Fibroblast of lung (primary cell): ENCODE measurements around the gene MPL. TPM values are rescaled to one million over a fixed set of nuclear protein-coding genes. Genes with fewer than 3 reads are reported as not detected.

Experiments used
- DNase-seq, 2 donors: peaks; one replicate each; pipeline versions ENCODE4 v3.0.0 to v3.0.0-alpha.2; 2010; ENCODE audit warnings: low read depth in 2 of 2
- H2AFZ ChIP-seq: 2 replicates; pipeline ENCODE4 v1.5.1; 2012; ENCODE audit warnings: low read length, control low read depth, inconsistent platforms
- H3K27ac ChIP-seq: 2 replicates; pipeline ENCODE4 v1.5.1; 2011; ENCODE audit warnings: low read length, control low read depth; ENCODE audit not compliant: insufficient read depth
- H3K27me3 ChIP-seq: 2 replicates; pipeline ENCODE4 v1.5.1; 2011; ENCODE audit warnings: mild to moderate bottlenecking, low read length; ENCODE audit not compliant: control insufficient read depth, insufficient read depth
- H3K36me3 ChIP-seq: 2 replicates; pipeline ENCODE4 v1.5.1; 2011; ENCODE audit warnings: low read length; ENCODE audit not compliant: control insufficient read depth, insufficient read depth
- H3K4me1 ChIP-seq: 2 replicates; pipeline ENCODE4 v1.5.1; 2011; ENCODE audit warnings: low read length; ENCODE audit not compliant: control insufficient read depth, insufficient read depth; ENCODE audit errors: extremely low read depth
- H3K4me2 ChIP-seq: 2 replicates; pipeline ENCODE4 v1.5.1; 2011; ENCODE audit warnings: low read length, control low read depth; ENCODE audit not compliant: insufficient read depth; ENCODE audit errors: extremely low read depth
- H3K4me3 ChIP-seq, 4 experiments: fragments of 200-600 bp in 1 of 4; sonication (generic) in 1 of 4; replicated peaks in 1 of 4; 2 replicates each; pipeline ENCODE4 v1.5.1; 2011 to 2016; ENCODE audit warnings: low read length in 4 of 4, low read depth in 3 of 4, mild to moderate bottlenecking in 3 of 4, control low read depth in 2 of 4, inconsistent platforms in 1 of 4, mixed read lengths in 1 of 4; ENCODE audit not compliant: insufficient read depth in 1 of 4; ENCODE audit errors: control extremely low read depth in 1 of 4
- H3K79me2 ChIP-seq: 2 replicates; pipeline ENCODE4 v1.5.1; 2012; ENCODE audit warnings: mild to moderate bottlenecking, low read length, inconsistent platforms; ENCODE audit not compliant: control insufficient read depth, insufficient read depth
- H3K9ac ChIP-seq: 2 replicates; pipeline ENCODE4 v1.5.1; 2011; ENCODE audit warnings: mild to moderate bottlenecking, low read length, control low read depth; ENCODE audit not compliant: insufficient read depth
- H3K9me3 ChIP-seq: 2 replicates; pipeline ENCODE4 v1.5.1; 2012; ENCODE audit warnings: low read depth, low read length; ENCODE audit not compliant: control insufficient read depth, insufficient read depth
- H4K20me1 ChIP-seq: 2 replicates; pipeline ENCODE4 v1.5.1; 2011; ENCODE audit warnings: low read length; ENCODE audit not compliant: control insufficient read depth, insufficient read depth; ENCODE audit errors: extremely low read depth
- CTCF ChIP-seq, 2 donors: IDR thresholded peaks in 1 of 2; conservative IDR thresholded peaks in 1 of 2; 1 replicate in 1 of 2; 2 replicates in 1 of 2; pipeline ENCODE4 v1.5.1; 2011 to 2012; ENCODE audit warnings: low read length in 2 of 2, control low read depth in 1 of 2, inconsistent platforms in 1 of 2, low read depth in 1 of 2, mild to moderate bottlenecking in 1 of 2
- EZH2 ChIP-seq: IDR thresholded peaks from 2 replicates; pipeline ENCODE4 v1.5.1; 2012; ENCODE audit warnings: low read length, control low read depth, mild to moderate bottlenecking; ENCODE audit errors: missing control alignments
- polyA plus RNA-seq, 2 donors: library from polyadenylated mRNA; depleted of rRNA in 1 of 2; stranded (reverse) in 1 of 2; unstranded in 1 of 2; fragments of >200 nt; gene quantifications; 2 replicates each; pipeline ENCODE4 v1.2.1, GENCODE V29; 2011 to 2012; ENCODE audit warnings: missing spikeins in 1 of 2
- total RNA-seq: library from RNA; depleted of rRNA; stranded (reverse); fragments of >200 nt; gene quantifications from 2 replicates; pipeline ENCODE4 v1.2.1, GENCODE V29; 2014

The MPL gene
- total and polyA plus RNA-seq, 2 donors (not counting 1 experiment from before 2014, with no cell fraction given): not detected

GRCh38 chr1:43345120-43345519, 7.5 kb downstream of the MPL start:
- Histone ChIP-seq H2AFZ (no peak overlapping the region), H3K27me3 (peaks cover 13% of the 10 kb centered on the region), H3K9me3 (no peaks in the 10 kb centered on the region), H3K4me1 (peaks cover under 1% of the 10 kb centered on the region), H3K9ac (no peak overlapping the region), H3K36me3 (no peaks in the 10 kb centered on the region), H3K27ac (no peak overlapping the region), H3K4me2 (no peak overlapping the region), H3K4me3 (no peak overlapping the region), H4K20me1 (no peaks in the 10 kb centered on the region), H3K79me2 (no peaks in the 10 kb centered on the region)
- TF ChIP-seq CTCF (conservative IDR thresholded peaks at IDR 0.05 in 1 of 2, IDR thresholded peaks at IDR 0.05 in 1 of 2; ENCODE audit: low read depth in 1 of 2, low read length in 2 of 2) (no peak), EZH2 (no peak)
- no peak for DNase-seq

GRCh38 chr1:43346636-43347035, 9.0 kb downstream of the MPL start:
- no peak for DNase-seq
- no peaks in the 10 kb centered on the region for H4K20me1 ChIP-seq
- H3K79me2 ChIP-seq: no peaks in the 10 kb centered on the region
- H3K9ac ChIP-seq: no peak overlapping the region
- H3K4me2 ChIP-seq: no peak overlapping the region
- H3K4me1 ChIP-seq: peaks cover 2% of the 10 kb centered on the region
- H3K4me3 ChIP-seq: no peak overlapping the region
- H2AFZ ChIP-seq: no peak overlapping the region
- H3K27me3 ChIP-seq: peaks cover 9% of the 10 kb centered on the region
- no peaks in the 10 kb centered on the region for H3K36me3 ChIP-seq
- no peak overlapping the region for H3K27ac ChIP-seq
- no peaks in the 10 kb centered on the region for H3K9me3 ChIP-seq
- TF ChIP-seq EZH2: no peak

GRCh38 chr1:43348343-43348808, 10.8 kb downstream of the MPL start:
- peak overlapping the region; percentile 66 for H3K4me2 ChIP-seq
- peaks cover 9% of the 10 kb centered on the region for H3K27me3 ChIP-seq
- no peaks in the 10 kb centered on the region for H3K79me2 ChIP-seq
- no peak overlapping the region for H3K9ac ChIP-seq
- H2AFZ ChIP-seq: peak overlapping the region; percentile 45
- H4K20me1 ChIP-seq: no peaks in the 10 kb centered on the region
- H3K9me3 ChIP-seq: no peaks in the 10 kb centered on the region
- H3K27ac ChIP-seq: no peak overlapping the region
- peak overlapping the region; percentile 28 to 58 (median 30) for H3K4me3 ChIP-seq
- no peak for DNase-seq
- no peaks in the 10 kb centered on the region for H3K36me3 ChIP-seq
- TF ChIP-seq EZH2 (peak; percentile 38), CTCF (conservative IDR thresholded peaks at IDR 0.05 in 1 of 2, IDR thresholded peaks at IDR 0.05 in 1 of 2; ENCODE audit: low read depth in 1 of 2, low read length in 2 of 2) (no peak)
- peaks cover 2% of the 10 kb centered on the region for H3K4me1 ChIP-seq
